ENCODE results near the gene DDIT4.

The DDIT4 gene

DNA sequence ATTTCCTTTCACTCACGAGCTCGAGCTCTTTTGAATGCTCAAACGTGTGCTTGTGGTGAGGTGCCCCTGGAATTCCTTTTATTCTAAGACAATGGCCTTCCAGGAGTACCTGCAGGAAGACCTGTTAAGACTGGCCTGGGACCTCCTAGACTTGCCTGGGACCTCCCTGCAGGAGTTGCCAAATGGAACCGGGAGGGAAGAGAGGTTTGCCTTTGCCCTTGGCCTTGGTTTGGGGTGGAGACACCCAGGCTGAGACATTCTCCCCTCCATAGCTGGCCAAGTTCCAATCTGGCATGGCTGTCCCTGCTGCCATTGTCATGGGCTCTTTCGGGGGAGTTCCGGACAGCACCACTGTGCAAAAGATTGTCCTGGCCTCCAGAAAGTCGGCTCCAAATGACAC lies 41.3 kb downstream of the DDIT4 start:
- no peak for DNase-seq

- DNase-seq: peak in 1 of 51 donors; percentile 29
Measured at GRCh38 chr10:72315611-72316385, 42.1 kb downstream of the DDIT4 start.

GRCh38 chr10:72316386-72316700 lies 42.6 kb downstream of the DDIT4 start:
- DNase-seq: no peak

DNA sequence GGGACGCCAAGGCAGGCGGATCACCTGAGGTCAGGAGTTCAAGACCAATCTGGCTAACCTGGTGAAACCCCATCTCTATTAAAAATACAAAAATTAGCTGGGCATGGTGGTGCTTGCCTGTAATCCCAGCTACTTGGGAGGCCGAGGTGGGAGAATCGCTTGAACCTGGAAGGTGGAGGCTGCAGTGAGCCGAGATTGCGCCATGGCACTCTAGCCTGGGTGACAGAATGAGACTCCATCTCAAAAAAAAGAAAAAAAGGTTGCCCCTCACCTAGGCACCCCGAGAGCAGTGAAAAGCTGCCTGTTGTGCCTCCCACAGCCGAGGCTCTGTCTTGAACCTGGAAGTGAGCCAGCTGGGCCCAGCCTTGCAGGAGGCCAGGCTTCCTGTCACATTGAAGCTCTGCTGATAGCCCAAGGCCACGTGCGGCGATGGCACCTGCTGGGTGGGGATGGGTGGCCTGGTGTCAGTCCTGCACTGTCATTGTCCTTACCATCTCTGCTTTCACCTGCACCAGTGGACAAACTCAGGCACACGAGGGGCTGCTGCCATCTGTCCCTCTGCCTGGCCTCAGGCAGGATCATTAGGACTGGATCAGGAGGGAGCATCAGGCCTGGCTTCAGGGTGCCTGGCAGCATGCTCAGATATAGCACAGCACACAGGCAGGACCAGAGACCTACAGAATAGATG lies 43.2 kb downstream of the DDIT4 start:
- DNase-seq: peak in 15 of 51 donors; percentile 10 to 46 (median 29)

GRCh38 chr10:72318418-72319262 lies 44.9 kb downstream of the DDIT4 start:
- no peak for DNase-seq

DNA sequence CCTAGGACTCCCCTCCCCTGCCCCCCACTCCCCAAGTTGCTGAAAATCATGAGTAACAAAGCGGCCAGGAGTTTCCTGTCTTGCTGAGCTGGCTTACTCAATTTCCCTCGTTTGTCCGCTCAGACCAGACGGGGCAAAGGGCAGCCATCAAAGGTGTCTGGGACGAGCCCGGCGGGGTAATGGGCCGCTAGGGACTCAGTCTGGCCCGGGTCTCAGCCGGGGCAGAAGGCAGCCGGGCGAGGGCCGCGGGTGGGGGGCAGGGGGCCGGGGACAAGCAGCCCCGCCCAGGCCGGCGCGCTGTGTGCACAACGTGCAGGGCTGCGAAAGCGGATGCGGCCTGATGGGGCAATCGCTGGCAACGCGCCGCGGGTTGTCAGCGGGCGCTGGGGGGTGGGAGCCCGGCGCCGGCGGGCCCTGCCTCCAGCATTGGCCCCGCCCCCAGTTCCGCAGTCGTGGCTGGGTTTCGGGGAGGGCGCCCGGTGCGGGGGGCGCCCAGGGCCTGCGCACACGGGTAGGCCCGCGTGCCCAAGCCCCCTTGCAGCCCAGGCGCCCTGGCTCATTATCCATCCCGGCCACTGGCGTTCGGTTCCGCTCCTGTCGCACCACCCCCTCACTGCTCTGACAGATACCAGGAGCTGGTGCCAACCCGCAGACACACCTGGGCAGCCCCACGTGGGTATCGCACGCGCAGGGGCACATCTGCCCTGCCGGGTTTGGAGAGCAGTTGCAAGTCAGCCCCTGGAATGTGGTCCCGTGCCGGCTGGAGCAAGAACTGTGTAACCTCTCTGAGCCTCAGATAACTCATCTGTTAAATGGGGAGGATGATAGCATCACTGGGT lies 45.9 kb downstream of the DDIT4 start:
- peak in 47 of 51 donors; percentile 45 to 92 (median 74) for DNase-seq

- peak in 8 of 51 donors; percentile 13 to 65 (median 44) for DNase-seq
Measured at GRCh38 chr10:72320676-72321247, 47.0 kb downstream of the DDIT4 start.

GRCh38 chr10:72321248-72322029 lies 47.7 kb downstream of the DDIT4 start:
- no peak for DNase-seq

- DNase-seq: no peak
Measured at GRCh38 chr10:72322030-72322279, 48.2 kb downstream of the DDIT4 start.

DNA sequence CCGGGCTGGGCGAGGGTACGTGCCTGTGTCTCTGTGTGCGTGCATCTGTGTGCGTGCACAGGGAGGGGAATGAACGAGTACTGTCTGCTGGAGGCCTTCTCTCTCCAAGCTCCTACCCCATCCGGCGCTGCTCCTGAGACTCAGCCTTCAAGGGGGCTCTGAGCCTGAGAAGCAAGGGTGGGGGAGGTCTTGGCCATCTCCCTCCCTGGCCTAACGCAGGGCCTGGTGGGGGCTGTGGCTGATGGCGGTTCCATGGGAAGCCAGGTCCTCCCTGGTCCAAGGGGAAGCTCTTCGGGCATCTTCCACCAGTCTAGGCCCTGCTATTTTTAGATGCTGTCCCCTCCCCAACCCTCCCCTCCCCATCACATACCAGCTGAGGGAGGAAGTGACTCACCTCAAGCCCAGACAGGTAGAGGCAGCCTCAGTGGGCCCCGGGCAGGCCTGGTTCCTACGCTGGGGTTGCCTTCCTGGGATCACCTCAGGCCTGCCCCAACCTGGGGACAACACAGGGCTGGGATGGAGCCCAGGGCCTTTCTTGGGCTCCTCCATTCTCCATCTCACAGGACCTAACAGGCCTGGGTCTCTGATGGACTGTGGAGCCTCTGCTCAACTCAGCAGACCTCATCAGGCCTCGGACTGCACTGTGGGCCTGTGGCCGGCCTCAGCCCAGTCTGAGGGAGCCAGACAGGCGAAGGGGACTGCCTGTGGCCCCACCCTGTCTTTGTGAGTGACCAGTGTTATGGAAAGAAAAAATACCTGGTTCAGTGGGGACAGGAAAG lies 48.7 kb downstream of the DDIT4 start:
- no peak for DNase-seq

DNA sequence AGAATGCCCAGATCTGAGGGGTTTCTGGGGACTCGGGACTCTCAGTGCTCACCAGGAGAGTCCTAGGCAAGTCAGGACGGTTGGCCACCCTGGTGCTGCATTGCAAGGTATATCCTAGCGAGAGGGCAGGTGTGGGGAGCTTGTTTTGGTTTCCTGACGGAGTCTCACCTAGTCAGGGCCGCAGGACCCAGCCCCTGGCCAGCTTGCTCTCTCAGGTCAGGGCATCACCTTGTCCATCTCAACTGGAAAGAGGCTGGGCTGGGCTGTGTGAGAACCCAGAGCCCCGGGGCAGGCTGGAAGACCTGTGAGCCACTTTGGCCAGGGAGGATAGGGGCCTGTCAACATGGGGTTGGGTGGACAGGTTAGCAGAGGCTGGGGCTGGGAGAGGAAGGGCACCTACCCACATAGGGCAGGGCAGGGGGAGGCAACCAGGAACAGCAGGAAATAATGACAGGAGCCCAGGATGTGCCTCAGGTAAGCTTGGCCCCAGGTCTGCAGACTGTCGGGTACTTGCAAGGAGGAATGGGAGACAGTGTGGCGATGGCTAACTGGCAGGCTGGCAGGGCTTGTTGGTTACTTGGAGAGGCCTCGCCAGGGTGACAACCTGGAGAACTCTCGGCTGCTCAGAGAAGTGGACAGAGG lies 49.5 kb downstream of the DDIT4 start:
- no peak for DNase-seq

GRCh38 chr10:72323771-72324191 lies 50.1 kb downstream of the DDIT4 start:
- no peak for DNase-seq

Measured in hypothalamus (tissue), 51 donors.